HG03066 (cell line): ENCODE measurements around the gene SLC47A2.

Source experiments
- ATAC-seq: cut with Tn5 transposase; IDR thresholded peaks from one replicate; pipeline ENCODE4 v1.9.1; 2021; ENCODE audit warnings: low read depth; ENCODE audit not compliant: unreplicated experiment

Gene SLC47A2

DNA sequence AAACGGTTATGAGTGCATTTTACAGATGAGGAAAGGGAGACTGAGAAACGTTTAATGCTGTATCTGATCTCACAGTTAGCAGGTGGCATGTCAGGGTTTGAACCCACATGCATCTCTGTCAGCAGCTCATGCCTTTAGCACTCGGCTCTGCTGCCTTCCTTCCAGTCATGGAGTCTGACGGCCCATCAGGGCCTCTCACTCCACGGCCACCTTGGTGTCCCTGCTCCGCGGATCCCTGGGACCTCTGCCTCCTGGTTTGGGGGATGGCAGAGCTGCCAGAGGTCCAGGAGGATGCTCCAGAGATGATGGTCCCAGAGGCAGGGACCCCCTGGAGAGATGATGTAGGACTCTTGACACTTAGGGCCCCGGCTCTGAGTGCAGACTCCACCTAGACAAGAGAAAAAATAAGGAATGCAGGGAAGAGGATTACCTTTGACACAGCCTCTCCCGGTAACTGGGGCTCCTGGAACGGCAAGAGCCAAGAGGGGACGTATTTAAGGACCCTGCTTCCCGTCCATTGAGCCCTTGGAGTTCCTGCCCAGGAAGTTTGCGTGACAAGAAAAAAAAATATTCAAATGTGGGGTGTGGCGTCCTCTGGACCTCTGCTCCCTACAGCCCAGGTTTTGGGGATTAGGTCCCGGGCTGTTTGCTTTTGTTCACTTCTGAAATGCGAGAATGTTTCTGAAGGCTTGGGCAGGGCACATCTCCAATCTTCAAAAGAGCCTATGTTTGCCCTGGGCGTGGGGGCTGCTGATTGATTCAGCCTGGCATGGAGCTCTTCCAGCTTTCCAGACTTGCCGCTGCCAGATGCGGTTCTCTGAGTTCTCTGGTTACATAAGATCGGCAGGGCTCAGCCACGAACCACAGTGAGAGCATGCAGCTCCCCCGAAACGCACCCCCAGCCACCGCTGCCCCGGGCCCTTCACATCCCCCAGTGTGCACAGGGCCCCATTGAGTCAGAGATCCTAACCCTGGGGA is 31.7 kb upstream of the SLC47A2 start, which contains the start of gene ALDH3A1:
Gene ALDH3A1 (minus strand): TSS at position 470 of the 978 bp plus-strand sequence. CDS start 3,169 bp downstream, outside the sequence.
- ATAC-seq, result no peak

GRCh38 chr17:19747159-19747719 is 30.9 kb upstream of the SLC47A2 start:
- no peak for ATAC-seq

DNA sequence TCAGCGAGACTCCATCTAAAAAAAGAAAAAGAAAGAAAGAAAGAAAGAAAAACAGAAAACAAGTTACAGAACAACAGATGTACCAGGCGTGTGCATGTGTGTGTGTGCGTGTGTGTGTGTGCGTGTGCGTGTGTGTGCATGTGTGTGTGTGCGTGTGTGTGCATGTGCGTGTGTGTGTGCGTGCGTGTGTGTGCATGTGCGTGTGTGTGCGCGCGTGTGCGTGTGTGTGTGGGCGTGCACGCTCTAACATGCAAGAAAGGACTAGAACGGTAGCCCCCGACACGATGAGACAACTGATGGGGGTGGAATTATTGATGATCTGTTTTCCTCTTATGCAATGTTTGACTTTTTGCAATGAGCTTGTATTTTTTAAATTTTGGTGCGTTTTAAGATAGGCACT is 30.1 kb upstream of the SLC47A2 start:
- no peak for ATAC-seq

DNA sequence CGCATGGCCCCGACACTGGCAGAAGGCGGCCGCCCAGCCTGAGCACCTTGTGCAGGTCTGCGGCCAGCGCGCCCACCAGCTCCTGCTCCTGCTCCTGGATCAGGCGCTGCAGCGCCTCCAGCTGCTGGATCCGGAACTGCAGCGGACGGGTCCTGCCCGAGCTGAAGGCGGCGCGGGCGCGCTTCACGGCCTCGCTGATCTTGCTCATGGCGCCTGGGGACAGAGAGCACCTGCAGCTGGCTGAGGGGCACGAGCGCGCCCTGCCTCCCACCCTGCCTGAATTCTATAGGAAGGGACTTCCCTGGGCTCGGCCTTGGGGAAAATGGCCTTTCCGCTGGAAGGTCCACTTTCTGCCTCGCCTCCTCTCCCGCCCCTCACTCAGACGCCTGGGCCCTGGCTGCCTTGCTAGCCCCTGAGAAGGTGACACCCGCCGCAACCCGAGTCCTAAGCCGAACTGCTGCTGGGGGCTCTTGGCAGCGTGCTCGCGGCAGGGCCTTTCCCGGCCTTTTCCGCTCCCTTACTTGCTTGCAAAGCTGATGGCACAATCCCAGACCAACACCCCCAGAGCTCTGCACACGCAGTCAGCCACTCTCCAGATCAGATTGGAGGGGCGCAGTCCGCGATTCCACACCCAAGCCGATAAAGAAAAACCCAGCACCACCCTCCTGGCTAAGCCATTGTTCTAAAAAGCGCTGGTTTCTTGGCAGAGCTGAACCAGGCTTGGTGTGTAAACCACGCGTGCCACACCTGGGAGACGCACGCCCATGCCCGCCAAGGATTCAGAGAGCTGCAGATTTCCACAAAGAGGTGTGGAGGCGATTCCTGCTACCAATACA is 28.8 kb upstream of the SLC47A2 start:
- ATAC-seq, result no peak

GRCh38 chr17:19744492-19744891 is 28.1 kb upstream of the SLC47A2 start:
- no peak for ATAC-seq

- no peak for ATAC-seq
Measured at GRCh38 chr17:19743101-19744100, 27.0 kb upstream of the SLC47A2 start.

DNA sequence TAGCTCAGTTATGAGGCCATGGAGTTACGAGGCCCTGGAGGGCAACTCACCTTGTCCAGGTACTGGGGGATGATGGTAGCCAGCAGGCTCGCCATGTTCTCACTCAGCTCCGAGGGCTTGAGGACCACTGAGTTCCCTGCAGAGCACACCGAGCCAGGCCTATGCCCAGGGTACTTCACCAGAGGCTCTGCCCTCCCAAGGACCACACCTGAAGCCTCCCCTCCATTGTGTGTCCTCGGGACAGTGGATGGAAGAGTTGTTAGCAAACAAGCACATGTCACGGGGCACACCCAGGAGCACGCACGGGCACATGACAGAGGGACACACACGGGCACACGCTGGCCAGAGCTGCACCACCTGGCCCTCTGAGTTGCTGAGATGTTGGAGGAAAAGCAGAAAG is 26.1 kb upstream of the SLC47A2 start:
- no peak for ATAC-seq

DNA sequence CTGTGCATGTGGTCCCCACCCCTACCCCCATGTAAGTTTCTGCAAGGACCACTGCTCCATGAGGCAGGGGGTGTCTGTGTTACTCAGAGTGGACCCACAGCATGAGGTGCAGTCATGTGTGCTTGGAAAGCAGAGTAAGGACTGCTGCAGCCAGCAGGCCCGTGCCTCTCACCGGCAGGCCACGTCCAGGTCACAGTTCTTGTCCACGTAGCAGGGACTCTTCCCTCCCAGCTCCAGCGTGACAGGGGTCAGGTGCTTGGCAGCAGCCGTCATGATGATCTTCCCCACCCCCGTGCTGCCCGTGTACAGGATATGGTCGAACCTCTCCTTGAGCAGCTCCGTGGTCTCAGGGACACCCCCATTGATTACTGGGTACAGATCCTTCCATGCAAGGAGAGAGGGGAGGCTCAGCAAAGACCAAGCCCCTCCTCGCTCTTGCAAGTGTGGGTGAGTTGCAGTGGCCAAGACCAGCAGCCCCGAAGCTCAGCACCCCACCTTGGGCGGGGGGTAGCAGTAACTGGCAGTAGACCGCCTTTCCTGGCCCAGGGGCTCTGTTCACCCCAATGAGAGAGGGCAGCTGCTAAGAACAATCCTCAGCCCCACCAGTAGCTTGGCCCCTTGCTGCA is 25.6 kb upstream of the SLC47A2 start:
- no peak for ATAC-seq

DNA sequence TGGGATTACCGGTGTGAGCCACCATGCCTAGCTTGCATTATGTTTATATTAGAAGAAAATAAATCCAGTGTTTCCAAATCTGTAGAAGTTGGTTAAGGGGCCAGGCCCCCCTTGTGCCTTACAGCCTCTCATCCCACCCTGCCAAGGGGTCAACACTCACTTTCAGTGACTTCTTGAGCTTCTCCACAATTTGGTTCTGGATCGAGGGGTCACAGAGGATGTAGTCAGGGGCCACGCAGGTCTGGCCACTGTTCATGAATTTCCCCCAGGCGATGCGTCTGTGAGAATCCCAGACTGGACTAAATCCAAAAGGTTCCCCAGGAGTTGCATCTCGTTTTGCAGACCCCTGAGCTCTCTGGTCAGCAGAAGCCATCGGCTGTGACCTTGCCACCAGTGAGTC is 24.5 kb upstream of the SLC47A2 start:
- no peak for ATAC-seq

DNA sequence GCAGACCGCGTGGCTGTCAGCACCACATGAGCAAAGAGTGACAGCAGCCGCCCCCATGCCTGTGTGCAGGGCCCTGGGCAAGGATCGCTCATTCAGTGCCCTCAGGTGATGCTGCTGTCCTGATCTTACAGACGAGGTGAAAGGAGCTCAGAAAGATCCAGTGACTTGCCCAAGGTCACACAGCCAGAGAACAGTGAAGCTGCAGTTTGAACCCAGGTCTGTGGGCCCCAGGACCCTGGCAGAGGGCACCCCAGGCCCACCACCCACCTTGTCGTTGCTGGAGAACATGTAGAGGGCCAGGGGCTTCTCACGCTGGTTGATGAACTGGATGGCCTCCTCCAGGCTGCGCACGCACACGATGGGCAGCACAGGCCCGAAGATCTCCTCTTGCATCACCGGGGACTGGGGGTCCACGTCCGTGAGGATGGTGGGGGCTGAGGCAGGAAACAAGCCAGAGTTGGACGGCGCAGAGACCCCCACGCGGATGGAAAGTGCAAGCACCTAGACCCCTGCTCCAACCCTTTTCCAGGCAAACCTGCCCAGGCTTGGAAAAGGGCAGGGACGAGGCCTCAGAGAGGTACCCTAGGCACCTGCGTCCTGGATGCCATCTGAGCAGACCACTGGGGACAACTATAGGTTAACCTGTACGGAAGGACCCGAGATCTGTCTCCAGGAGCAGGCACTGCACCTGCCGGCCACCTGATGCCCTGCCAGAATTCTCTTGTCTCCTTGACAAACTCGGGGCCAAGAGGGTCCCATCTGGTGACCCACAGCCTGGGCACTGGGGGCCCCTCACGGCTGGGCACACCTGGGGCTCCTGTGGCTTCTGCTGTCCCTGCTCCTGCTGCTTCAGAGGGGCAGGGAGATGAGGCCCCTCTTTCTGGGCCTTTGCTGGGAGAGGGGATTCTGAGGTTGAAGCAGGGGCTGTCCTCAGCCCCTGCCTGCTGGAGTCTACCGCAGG is 23.1 kb upstream of the SLC47A2 start:
- no peak for ATAC-seq

GRCh38 chr17:19738757-19739156 is 22.4 kb upstream of the SLC47A2 start:
- no peak for ATAC-seq

GRCh38 chr17:19738073-19738449 is 21.7 kb upstream of the SLC47A2 start:
- no peak for ATAC-seq

DNA sequence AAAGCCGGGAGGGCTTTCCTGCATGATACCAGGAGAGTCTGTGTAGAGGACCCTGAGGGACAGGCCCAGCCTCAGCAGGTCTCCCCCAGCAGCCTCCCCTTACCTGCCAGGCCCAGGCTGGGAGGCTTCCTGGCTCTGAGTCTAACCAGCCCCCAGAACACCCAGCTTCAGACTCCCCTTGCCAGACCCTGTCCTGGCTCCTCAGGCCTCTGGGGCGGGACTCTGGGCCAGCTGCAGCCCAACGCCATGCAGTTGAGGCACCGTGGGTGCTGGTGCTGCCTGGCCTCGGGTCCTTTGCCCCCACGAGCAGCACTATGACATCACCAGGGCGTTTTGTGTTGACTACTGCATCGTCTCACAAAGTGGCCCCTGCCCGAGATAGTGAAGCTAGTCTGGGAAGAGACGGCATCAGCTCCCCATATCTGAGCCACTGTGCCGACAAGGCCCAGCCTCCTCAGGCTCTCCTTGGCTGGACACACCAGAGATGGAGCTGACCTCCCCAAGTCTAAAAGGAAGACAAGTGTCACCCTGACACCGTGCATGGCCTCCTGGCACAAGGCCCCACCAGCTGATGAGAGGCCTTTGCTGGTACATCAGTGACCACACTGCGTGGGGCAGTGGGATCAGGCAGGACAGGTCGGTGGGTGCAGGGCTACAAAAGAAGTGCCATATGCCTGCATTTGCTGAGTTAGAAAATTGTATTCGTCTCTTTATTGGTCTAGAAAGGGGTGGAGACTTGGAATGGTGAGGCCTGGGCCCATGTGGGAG is 21.1 kb upstream of the SLC47A2 start:
- no peak for ATAC-seq

DNA sequence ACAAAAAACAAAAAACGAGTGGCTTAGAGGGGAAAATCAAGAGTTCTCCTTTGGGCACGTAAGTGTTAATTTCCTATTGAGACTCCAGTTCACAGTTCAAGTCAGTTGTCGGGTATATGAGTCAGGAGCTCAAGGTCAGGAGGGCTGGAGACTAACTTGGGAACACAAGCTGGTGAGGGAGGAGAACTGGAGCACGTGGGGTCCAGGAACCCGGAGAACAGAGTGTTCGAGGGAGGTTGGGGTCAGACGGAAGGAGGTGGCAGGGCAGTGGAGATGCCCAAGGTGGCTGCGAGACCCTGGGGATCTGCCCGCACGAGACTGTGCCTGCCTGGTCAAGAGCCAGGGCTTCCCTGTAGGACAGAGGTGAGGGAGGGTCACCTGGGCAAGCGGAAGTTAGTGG is 19.7 kb upstream of the SLC47A2 start:
- no peak for ATAC-seq

GRCh38 chr17:19733953-19734526 is 17.7 kb upstream of the SLC47A2 start:
- no peak for ATAC-seq

GRCh38 chr17:19731626-19732025 is 15.2 kb upstream of the SLC47A2 start:
- no peak for ATAC-seq

DNA sequence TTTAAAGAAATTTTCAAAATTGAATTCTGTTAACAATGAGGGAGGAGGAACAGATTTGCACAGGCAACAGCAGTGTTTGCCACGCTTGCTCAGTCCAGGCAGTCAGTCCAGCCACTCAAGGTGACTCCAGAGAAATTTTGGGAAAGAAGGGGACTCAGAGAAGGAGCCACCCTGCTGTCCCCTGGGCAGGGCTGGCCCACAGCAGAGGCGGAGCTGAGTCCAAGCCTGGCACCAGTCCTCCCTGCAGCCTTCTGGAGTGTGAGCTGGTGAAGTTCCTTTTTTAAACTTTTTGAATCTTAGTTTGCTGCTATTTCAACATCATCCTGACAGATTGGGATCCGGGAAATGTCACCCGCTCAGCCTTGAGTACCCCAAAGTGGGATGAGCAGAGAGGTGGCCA is 14.5 kb upstream of the SLC47A2 start:
- ATAC-seq, result no peak
